ENCODE data around the gene ANLN. TPM values are rescaled to one million over a fixed set of nuclear protein-coding genes. Genes with fewer than 3 reads are reported as not detected.

The ANLN gene
- total RNA-seq, 1 experiment from 2014 or later, result 81.1 TPM

DNA sequence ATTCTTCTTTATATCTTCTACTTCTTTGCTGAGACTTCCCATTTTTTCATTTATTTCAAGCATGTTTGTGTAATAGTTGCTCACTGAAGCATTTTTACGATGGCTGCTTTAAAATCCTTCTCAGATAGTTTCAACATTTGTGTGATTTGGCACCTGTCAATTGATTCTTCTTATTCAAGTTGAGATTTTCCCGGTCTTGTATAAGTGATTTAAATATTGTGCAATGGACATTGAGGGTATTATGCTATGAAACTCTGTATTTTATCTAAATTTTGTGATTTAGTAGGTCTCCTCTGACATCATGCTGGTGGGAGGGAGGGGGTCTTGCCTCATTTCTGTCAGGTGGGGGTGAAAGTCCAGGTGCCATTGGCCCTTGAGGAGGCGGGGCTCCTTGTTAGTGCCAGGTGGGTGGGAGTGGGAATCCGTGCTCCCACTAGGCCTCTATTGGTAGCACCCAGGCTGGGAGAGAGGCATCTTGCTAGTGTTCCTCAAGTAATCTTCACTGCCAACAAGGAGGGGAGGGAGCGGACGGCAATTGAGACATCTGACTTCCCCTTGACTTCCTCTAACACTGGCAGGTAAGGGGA lies 73.0 kb downstream of the ANLN start:
- ChIA-PET POLR2A (no interaction called here), CTCF (interaction anchor here (1.2 kb wide), 1 partner anchor 21 kb away, joined by 4 read pairs; no protein-coding TSS in a partner anchor)
- Mint-ChIP-seq H3K4me3 (no peak overlapping the region), H3K27me3 (ENCODE audit: low read depth) (peaks cover 3% of the 10 kb centered on the region; the same call in 1 of the 2 replicates), H3K9me3 (peaks cover 15% of the 10 kb centered on the region), H3K4me1 (no peaks in the 10 kb centered on the region), H3K27ac (no peak overlapping the region), H3K36me3 (peaks cover 9% of the 10 kb centered on the region)
- DNase-seq (ENCODE audit: low spot score) (no peak), ATAC-seq (no peak)
- TF ChIP-seq ZNF396 (CRISPR knock-in tag; IDR thresholded peaks at IDR 0.05; ENCODE audit: borderline replicate concordance) (no peak), NR3C1 (CRISPR knock-in tag; conservative IDR thresholded peaks at IDR 0.05; ENCODE audit: low read depth) (no peak), NFE2L1 (CRISPR knock-in tag; IDR thresholded peaks at IDR 0.05) (no peak), IRF2 (CRISPR knock-in tag; IDR thresholded peaks at IDR 0.05; ENCODE audit: borderline replicate concordance, low read depth) (no peak), FOXP1 (CRISPR knock-in tag; IDR thresholded peaks at IDR 0.05; ENCODE audit: borderline replicate concordance) (no peak), SOX15 (CRISPR knock-in tag; IDR thresholded peaks at IDR 0.05) (no peak), NR1H2 (CRISPR knock-in tag; IDR thresholded peaks at IDR 0.05) (no peak), HMGA2 (CRISPR knock-in tag; IDR thresholded peaks at IDR 0.05) (no peak), PRRX2 (CRISPR knock-in tag; IDR thresholded peaks at IDR 0.05) (no peak), KAT7 (CRISPR knock-in tag; IDR thresholded peaks at IDR 0.05; ENCODE audit: borderline replicate concordance) (no peak)
- TF ChIP-seq, protein P1, sequence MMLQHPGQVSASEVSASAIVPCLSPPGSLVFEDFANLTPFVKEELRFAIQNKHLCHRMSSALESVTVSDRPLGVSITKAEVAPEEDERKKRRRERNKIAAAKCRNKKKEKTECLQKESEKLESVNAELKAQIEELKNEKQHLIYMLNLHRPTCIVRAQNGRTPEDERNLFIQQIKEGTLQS (CRISPR knock-in tag; conservative IDR thresholded peaks at IDR 0.05), result no peak
- TF ChIP-seq, protein P2, sequence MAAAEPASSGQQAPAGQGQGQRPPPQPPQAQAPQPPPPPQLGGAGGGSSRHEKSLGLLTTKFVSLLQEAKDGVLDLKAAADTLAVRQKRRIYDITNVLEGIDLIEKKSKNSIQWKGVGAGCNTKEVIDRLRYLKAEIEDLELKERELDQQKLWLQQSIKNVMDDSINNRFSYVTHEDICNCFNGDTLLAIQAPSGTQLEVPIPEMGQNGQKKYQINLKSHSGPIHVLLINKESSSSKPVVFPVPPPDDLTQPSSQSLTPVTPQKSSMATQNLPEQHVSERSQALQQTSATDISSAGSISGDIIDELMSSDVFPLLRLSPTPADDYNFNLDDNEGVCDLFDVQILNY (CRISPR knock-in tag; IDR thresholded peaks at IDR 0.05), result no peak
- TF ChIP-seq, protein P3, sequence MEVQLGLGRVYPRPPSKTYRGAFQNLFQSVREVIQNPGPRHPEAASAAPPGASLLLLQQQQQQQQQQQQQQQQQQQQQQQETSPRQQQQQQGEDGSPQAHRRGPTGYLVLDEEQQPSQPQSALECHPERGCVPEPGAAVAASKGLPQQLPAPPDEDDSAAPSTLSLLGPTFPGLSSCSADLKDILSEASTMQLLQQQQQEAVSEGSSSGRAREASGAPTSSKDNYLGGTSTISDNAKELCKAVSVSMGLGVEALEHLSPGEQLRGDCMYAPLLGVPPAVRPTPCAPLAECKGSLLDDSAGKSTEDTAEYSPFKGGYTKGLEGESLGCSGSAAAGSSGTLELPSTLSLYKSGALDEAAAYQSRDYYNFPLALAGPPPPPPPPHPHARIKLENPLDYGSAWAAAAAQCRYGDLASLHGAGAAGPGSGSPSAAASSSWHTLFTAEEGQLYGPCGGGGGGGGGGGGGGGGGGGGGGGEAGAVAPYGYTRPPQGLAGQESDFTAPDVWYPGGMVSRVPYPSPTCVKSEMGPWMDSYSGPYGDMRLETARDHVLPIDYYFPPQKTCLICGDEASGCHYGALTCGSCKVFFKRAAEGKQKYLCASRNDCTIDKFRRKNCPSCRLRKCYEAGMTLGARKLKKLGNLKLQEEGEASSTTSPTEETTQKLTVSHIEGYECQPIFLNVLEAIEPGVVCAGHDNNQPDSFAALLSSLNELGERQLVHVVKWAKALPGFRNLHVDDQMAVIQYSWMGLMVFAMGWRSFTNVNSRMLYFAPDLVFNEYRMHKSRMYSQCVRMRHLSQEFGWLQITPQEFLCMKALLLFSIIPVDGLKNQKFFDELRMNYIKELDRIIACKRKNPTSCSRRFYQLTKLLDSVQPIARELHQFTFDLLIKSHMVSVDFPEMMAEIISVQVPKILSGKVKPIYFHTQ (CRISPR knock-in tag; IDR thresholded peaks at IDR 0.05), result no peak

DNA sequence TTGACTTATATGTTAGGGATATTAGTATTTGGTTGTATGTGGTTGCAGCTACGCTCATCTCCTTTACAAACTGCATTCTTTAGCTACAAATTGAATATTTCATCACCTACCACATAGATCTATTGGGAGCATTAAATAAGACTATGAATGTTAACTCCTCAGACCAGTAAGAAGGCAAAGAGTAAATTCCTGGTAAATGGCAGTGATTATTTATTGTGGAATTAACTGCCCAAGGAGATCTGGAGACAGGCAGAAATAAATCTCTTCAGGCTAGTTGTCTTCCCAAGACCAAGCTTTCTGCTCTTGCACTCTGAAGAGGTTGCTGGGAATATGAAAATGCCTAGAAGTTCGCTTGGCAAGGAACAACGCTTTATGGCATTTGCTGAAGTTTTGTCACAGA lies 74.6 kb downstream of the ANLN start:
- ChIA-PET POLR2A (no interaction called here), CTCF (no interaction called here)
- DNase-seq (ENCODE audit: low spot score), result no peak
- no peak for ATAC-seq
- no peak overlapping the region for H3K27ac Mint-ChIP-seq
- H3K4me3 Mint-ChIP-seq, result no peak overlapping the region
- H3K27me3 Mint-ChIP-seq (ENCODE audit: low read depth), result peaks cover 3% of the 10 kb centered on the region; the same call in 1 of the 2 replicates
- H3K36me3 Mint-ChIP-seq, result peaks cover 9% of the 10 kb centered on the region
- no peaks in the 10 kb centered on the region for H3K4me1 Mint-ChIP-seq
- peaks cover 20% of the 10 kb centered on the region for H3K9me3 Mint-ChIP-seq
- no peak for TF ChIP-seq ATF1 (CRISPR knock-in tag; IDR thresholded peaks at IDR 0.05)
- TF ChIP-seq, protein P4, sequence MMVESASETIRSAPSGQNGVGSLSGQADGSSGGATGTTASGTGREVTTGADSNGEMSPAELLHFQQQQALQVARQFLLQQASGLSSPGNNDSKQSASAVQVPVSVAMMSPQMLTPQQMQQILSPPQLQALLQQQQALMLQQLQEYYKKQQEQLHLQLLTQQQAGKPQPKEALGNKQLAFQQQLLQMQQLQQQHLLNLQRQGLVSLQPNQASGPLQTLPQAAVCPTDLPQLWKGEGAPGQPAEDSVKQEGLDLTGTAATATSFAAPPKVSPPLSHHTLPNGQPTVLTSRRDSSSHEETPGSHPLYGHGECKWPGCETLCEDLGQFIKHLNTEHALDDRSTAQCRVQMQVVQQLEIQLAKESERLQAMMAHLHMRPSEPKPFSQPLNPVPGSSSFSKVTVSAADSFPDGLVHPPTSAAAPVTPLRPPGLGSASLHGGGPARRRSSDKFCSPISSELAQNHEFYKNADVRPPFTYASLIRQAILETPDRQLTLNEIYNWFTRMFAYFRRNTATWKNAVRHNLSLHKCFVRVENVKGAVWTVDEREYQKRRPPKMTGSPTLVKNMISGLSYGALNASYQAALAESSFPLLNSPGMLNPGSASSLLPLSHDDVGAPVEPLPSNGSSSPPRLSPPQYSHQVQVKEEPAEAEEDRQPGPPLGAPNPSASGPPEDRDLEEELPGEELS (CRISPR knock-in tag; IDR thresholded peaks at IDR 0.05), result no peak
- no peak for TF ChIP-seq NR3C1 (CRISPR knock-in tag; conservative IDR thresholded peaks at IDR 0.05; ENCODE audit: low read depth)
- TF ChIP-seq SP1 (CRISPR knock-in tag; conservative IDR thresholded peaks at IDR 0.05), result no peak
- TF ChIP-seq, protein P5, sequence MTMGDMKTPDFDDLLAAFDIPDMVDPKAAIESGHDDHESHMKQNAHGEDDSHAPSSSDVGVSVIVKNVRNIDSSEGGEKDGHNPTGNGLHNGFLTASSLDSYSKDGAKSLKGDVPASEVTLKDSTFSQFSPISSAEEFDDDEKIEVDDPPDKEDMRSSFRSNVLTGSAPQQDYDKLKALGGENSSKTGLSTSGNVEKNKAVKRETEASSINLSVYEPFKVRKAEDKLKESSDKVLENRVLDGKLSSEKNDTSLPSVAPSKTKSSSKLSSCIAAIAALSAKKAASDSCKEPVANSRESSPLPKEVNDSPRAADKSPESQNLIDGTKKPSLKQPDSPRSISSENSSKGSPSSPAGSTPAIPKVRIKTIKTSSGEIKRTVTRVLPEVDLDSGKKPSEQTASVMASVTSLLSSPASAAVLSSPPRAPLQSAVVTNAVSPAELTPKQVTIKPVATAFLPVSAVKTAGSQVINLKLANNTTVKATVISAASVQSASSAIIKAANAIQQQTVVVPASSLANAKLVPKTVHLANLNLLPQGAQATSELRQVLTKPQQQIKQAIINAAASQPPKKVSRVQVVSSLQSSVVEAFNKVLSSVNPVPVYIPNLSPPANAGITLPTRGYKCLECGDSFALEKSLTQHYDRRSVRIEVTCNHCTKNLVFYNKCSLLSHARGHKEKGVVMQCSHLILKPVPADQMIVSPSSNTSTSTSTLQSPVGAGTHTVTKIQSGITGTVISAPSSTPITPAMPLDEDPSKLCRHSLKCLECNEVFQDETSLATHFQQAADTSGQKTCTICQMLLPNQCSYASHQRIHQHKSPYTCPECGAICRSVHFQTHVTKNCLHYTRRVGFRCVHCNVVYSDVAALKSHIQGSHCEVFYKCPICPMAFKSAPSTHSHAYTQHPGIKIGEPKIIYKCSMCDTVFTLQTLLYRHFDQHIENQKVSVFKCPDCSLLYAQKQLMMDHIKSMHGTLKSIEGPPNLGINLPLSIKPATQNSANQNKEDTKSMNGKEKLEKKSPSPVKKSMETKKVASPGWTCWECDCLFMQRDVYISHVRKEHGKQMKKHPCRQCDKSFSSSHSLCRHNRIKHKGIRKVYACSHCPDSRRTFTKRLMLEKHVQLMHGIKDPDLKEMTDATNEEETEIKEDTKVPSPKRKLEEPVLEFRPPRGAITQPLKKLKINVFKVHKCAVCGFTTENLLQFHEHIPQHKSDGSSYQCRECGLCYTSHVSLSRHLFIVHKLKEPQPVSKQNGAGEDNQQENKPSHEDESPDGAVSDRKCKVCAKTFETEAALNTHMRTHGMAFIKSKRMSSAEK (CRISPR knock-in tag; IDR thresholded peaks at IDR 0.05; ENCODE audit: borderline replicate concordance), result no peak
- no peak for TF ChIP-seq RORB (CRISPR knock-in tag; IDR thresholded peaks at IDR 0.05)
- TF ChIP-seq GABPB1 (CRISPR knock-in tag; IDR thresholded peaks at IDR 0.05), result no peak
- no peak for TF ChIP-seq SOX15 (CRISPR knock-in tag; IDR thresholded peaks at IDR 0.05)
- TF ChIP-seq, protein P6, sequence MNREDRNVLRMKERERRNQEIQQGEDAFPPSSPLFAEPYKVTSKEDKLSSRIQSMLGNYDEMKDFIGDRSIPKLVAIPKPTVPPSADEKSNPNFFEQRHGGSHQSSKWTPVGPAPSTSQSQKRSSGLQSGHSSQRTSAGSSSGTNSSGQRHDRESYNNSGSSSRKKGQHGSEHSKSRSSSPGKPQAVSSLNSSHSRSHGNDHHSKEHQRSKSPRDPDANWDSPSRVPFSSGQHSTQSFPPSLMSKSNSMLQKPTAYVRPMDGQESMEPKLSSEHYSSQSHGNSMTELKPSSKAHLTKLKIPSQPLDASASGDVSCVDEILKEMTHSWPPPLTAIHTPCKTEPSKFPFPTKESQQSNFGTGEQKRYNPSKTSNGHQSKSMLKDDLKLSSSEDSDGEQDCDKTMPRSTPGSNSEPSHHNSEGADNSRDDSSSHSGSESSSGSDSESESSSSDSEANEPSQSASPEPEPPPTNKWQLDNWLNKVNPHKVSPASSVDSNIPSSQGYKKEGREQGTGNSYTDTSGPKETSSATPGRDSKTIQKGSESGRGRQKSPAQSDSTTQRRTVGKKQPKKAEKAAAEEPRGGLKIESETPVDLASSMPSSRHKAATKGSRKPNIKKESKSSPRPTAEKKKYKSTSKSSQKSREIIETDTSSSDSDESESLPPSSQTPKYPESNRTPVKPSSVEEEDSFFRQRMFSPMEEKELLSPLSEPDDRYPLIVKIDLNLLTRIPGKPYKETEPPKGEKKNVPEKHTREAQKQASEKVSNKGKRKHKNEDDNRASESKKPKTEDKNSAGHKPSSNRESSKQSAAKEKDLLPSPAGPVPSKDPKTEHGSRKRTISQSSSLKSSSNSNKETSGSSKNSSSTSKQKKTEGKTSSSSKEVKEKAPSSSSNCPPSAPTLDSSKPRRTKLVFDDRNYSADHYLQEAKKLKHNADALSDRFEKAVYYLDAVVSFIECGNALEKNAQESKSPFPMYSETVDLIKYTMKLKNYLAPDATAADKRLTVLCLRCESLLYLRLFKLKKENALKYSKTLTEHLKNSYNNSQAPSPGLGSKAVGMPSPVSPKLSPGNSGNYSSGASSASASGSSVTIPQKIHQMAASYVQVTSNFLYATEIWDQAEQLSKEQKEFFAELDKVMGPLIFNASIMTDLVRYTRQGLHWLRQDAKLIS (CRISPR knock-in tag; IDR thresholded peaks at IDR 0.05; ENCODE audit: borderline replicate concordance), result no peak
- TF ChIP-seq RELA (CRISPR knock-in tag; IDR thresholded peaks at IDR 0.05; ENCODE audit: borderline replicate concordance), result no peak

Measured in WTC11 (cell line).